ENCODE data around the gene VMP1.

VMP1 gene

DNA sequence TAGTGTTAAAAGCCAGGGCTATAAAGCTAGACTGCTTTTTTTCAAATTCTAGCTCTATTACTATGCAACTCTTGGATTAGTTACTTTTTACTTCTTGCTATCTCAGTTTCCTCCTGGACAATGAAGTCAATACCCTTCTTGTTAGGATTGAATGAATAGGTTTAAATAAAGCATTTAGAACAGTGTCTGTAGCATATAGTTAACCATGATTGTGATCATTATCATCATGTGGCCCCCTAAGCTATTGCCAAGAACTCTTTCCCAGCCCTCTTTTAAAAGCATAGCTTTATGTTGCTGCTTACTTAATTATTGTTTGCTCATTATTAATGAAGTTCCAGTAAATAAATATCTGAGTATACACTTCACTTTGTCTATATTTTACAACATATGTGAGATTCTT is 4.5 kb downstream of the VMP1 start:
- no peak for DNase-seq (ENCODE audit: low read depth)

DNA sequence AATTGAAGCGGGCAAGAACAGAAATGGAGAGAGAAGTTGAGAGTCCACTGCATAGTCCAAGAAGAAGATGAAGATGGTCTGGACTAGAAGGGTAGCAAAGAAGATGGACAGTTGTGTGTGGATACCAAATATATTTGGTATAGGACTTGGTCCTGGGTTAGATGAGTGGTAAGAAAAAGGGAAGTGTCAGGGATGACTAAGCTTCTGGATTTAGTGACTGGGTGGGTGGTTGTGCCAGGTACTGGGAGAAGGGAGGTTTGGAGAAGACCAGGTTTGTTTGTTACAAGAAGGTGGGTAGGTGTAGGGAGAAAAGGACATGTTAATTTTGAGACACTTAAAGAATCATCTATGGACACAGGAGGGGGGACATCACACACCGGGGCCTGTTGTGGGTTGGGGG is 5.4 kb downstream of the VMP1 start:
- no peak for DNase-seq (ENCODE audit: low read depth)

DNA sequence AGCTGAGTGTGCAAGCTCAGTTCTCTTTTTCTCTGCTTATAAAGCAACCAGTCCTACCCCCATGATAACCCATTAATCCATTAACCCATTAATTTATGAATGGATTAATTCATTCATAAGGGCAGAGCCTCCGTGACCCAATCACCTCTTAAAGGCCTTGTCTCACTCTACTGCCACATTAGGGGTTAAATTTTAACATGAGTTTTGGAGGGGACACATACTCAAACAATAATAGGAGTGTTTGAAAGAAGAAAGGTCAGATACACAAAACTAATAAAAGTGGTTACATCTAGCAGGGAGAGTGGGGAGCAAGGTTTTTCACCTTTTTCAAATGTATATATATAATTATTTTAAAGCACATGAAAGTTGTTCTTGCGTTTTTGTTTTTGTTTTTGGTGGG is 6.8 kb downstream of the VMP1 start:
- DNase-seq (ENCODE audit: low read depth): no peak

DNA sequence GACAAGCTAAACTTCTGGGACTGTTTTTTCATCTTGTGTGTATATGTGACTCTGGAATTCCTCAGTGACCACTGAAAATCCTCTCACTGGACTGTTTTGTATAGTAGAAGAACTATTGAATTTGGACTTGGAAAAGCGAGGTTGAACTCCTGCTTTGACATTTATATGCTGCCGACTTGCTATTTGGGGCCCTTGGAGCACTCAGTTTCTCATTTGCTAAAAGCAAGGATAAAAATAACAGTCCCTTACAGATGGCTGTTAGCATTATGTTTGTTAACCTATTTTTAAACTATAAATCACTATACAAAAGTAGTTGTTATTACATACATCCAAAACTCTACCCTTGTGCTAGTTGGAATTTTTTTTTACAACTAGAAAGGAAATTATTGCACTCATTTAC is 9.0 kb downstream of the VMP1 start:
- no peak for DNase-seq (ENCODE audit: low read depth)

GRCh38 chr17:59719526-59719925 is 12.1 kb downstream of the VMP1 start:
- no peak for DNase-seq (ENCODE audit: low read depth)

GRCh38 chr17:59722623-59723022 is 15.2 kb downstream of the VMP1 start:
- no peak for DNase-seq (ENCODE audit: low read depth)

GRCh38 chr17:59723041-59723440 is 15.6 kb downstream of the VMP1 start:
- DNase-seq (ENCODE audit: low read depth): no peak

- no peak for DNase-seq (ENCODE audit: low read depth)
Observed at GRCh38 chr17:59723607-59724006, 16.2 kb downstream of the VMP1 start.

GRCh38 chr17:59725691-59726090 is 18.2 kb downstream of the VMP1 start:
- peak; percentile 33 for DNase-seq (ENCODE audit: low read depth)

GRCh38 chr17:59727817-59728533 is 20.5 kb downstream of the VMP1 start:
- no peak for DNase-seq (ENCODE audit: low read depth)

DNA sequence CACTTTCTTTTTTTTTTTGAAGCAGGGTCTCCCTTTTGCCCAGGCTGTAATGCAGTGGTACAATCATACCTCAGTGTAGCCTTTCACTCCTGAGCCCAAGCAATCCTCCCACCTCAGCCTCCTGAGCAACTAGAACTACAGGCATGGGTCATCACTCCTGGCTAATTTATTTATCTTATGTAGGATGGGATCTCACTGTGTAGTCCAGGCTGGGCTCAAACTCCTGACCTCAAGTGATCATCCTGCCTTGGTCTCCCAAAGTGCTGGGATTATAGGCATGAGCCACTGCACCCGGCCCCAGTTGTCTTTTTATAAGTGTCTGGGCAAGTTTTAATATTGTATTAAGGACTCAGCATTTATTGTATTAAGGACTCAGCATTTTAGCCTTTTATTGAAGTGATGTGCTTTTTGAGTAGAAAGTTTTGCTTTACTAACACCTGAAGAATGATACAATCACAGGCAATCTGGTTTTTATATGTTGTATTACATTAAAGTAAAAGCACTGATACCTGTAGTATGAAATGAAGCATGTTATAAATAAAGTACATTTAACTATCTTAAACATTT is 22.9 kb downstream of the VMP1 start:
- no peak for DNase-seq (ENCODE audit: low read depth)

GRCh38 chr17:59733697-59734096 is 26.2 kb downstream of the VMP1 start:
- DNase-seq (ENCODE audit: low read depth): no peak

DNA sequence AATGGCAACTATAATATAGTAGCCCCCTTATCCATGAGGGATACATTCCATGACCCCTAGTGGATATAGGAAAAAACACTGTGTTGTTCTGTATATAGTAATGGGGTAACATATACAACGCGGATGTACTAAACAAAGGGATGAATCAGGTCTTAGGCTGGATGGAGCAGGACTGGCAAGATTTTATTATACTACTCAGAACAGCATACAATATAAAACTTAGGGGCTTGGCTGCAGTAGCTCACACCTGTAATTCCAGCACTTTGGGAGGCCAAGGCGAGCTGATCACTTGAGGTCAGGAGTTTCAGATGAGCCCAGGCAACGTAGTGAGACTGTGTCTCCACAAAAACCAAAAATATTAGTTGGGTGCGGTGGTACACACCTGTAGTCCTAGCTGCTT is 26.8 kb downstream of the VMP1 start:
- no peak for DNase-seq (ENCODE audit: low read depth)

DNA sequence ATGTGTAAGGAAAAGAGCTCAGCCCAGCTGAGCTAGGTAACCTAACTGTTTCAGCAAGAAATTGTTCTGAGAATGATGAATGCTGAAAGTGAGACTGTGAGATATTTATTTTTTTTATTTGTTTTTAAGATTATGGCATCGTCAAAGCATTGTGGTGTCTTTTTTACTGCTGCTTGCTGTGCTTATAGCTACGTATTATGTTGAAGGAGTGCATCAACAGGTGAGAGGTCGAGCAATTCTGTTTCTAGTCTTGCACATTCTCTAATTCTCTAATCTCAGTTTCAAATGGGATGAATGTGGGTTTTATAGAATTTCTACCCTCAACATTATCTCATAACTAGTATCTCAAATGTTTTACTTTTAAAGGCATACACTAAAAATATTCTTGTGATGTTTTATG is 29.9 kb downstream of the VMP1 start:
- DNase-seq (ENCODE audit: low read depth): no peak

DNA sequence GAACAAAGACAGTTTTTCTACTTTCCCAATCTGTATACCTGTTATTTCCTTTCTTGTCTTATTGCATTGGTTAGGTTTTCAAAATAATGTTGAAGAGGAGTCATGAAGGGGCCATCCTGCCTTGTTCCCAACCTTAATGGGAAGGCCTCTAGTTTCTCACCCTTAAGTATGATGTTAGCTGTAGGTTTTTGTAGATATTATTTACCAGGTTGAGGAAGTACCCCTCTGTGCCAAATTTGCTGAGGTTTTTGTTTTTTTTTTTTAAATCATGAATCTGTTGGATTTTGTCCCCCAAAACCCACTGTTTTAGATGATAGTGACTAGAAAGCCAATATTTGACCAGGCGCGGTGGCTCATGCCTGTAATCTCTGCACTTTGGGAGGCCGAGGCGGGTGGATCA is 36.4 kb downstream of the VMP1 start:
- no peak for DNase-seq (ENCODE audit: low read depth)

DNA sequence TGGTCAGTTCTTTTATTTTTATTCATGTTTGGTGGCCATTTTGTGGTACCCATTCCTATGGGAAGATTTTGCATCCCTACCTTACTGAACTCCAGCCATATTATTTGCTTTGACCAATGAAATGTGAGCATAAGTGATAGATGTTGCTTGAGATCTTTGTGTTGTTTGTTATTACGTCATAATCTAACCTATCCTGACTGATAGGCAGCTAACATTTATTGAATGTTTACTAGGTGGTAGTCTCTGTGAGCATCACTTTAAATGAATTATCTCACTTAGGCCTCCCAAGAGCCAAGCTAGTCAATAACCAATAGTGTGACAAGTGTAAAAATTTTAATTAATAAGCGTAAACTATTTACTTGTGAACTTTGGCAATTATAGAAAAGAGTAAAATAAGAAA is 37.6 kb downstream of the VMP1 start:
- DNase-seq (ENCODE audit: low read depth): no peak

DNA sequence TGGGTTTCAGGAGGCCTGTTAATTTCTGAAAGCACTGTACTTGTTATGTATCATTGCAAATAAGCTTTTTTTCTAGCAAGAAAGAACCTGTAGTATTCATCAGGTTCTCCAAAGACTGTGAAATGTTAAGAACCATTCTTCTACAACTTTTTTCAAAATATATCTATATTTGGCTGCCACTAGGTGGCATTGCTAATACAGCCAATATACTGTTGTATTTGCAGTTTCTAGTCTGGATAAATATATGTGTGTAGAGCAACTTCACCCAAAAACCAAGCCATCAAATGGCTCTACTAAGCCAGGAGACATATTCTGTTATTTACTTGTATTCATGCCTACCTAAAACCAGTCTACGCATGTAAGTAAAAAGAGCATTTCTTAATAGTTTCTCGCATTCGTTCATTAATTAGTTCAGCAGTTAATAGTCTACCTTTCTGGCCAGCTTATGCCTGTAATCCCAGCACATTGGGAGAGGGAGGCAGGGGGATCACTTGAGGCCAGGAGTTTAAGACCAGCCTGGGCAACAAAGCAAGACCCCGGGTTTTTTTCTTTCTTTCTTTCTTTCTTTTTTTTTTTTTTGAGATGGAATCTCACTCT is 39.5 kb downstream of the VMP1 start:
- no peak for DNase-seq (ENCODE audit: low read depth)

DNA sequence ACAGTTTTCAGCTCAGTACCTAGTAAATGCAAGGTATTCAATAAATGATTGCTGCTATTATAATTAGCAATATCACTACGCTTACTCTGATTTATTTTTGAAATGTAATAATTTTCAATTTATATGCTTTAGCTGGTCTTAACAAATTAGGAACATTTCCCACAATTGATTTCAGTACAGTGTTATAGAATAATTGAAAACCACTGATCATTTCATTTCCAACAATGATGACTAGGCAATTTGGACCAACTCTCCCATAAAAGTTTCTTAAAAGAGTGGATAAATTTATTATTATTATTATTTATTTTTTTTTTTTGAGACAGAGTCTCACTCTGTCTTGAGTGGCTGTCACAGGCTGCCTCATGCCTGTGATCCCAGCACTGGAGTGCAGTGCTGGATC is 41.1 kb downstream of the VMP1 start:
- no peak for DNase-seq (ENCODE audit: low read depth)

- no peak for DNase-seq (ENCODE audit: low read depth)
Observed at GRCh38 chr17:59751955-59752413, 44.5 kb downstream of the VMP1 start.

GRCh38 chr17:59752446-59752845 is 45.0 kb downstream of the VMP1 start:
- DNase-seq (ENCODE audit: low read depth): no peak

GRCh38 chr17:59752922-59753321 is 45.5 kb downstream of the VMP1 start:
- no peak for DNase-seq (ENCODE audit: low read depth)

DNA sequence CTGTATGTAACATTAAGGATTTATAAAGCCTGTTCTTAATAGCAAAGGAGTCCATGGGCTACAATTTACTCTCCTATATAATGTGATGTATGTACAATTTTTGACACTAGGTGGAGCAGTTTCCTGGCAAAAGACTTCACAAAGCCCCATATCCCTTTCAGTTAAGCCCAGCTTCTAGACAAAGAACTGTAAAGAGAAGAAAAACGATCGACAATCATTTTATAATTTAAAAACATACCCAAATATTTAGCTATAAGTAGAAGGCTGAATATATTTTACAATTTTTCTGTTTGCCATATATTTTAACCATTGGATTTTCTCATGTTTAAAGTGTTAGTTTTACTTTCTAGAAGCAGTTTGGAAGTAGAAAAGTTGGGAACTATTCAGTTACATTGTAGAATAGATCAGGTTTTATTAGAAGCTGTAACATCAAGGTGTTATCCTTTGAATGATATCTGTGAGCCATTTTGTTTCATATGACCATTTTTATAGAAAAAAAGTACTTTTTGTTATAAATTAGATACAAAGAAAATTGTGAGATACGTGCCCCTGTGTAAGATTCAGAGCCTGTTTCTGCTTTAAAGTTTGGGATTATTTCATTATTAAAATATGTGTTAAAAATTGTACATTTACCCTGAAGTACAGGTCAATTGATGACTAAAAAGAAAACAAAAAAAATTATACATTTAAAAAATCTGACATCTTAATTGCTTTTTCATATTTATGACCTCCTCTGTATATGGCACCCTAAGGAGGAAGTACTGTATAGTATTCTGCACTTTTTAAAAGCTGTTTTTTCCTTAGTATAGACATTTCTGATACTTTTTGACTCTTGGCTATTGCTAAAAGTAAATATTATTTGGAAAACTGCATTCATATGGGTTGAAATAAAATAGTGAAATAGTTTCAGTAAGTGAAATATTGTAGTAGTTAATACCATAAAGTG is 46.3 kb downstream of the VMP1 start:
- peak; percentile 57 for DNase-seq (ENCODE audit: low read depth)

DNA sequence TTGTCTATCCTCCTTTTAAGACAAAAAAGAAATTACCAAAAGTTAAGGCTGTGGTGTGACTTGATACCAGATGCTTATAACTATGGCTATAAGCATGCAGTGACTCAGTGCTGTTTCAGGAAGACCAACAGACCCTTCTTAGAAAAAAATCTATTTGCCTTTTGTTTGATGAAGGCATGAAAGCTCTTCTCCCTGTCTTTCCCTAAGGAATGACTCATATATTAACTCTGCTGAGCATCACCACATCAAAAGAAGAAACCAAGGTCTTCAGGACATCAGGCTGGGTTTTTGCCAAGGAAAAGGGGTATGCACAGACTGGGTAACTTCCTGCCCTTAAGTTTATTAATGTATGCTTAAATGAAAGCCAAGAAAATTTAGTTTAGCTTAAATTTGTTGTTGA is 47.1 kb downstream of the VMP1 start:
- peak; percentile 79 for DNase-seq (ENCODE audit: low read depth)
